Activated T-helper 1 cell treated with anti-CD3 and anti-CD28 coated beads, Interleukin-2, amount 50 U/mL, for 16 hours (primary cell): ENCODE results near the gene S100A14.
"Not testable (repeated sequence)": the region's sequence is repeated elsewhere in the genome, so short reads cannot be mapped to it uniquely, and the experiment has no call there.

Source experiments
- DNase-seq, 2 donors: peaks; one replicate each; pipeline ENCODE4 v3.0.0-alpha.2; 2020; ENCODE audit warnings: low read depth in 1 of 2, low spot score in 1 of 2

Gene S100A14

DNA sequence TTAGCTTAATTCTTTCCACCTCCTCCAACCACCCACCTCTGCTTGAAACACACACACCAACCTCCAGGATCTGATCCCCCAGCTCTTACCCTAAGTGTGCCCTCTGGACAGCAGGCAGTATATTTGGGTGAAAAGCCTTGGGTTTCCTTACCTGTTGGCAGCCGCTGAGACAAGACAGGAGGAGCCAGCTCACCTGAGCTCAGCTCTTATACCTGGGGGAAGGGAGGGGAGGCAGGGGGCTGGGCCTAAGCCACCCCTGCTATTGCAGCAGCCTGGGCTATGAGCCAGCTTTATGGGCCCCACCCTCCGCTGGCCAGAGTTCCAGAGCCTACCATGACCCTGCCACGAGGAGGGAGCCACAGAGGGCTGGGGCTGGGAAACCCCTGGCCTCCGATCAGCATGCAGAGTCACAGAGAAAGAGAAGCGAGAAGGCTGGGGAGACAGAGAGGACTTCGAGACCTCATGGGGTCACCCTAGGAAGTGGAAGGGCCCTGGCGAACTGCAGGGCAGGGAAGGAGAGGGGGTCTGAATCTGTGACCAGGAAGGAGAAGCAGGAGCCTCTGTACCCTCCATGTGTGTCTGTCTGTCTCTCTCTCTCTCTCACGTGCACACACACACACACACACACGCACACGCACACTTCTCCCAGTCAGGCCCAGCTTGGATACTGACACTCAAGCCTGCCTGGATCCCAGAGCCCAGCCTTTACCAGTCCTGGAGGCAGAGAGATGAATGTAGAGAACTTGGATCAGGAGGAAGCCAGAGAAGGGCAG lies at the start of gene S100A14:
Gene S100A14, minus strand, starts transcription at position 182 of the 773 bp plus-strand sequence. CDS start 467 bp downstream, outside the sequence.
- DNase-seq, result no peak

DNA sequence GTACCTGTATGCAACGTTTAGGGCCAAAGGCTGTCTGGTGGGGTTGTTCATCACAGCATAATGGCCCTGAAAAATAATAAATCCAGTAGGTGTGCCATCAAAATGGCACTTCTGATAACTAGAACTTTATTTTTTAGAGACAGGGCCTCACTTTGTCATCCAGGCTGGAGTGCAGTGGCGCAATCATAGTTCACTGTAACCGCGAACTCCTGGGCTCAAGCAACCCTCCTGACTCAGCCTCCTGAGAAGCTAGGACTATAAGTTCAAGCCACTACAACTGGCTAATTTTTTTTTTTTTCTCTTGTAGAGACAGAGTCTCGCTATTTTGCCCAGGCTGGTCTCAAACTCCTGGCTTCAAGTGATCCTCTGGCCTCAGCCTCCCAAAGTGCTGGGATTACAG lies 47.1 kb upstream of the S100A14 start:
- no peak for DNase-seq

DNA sequence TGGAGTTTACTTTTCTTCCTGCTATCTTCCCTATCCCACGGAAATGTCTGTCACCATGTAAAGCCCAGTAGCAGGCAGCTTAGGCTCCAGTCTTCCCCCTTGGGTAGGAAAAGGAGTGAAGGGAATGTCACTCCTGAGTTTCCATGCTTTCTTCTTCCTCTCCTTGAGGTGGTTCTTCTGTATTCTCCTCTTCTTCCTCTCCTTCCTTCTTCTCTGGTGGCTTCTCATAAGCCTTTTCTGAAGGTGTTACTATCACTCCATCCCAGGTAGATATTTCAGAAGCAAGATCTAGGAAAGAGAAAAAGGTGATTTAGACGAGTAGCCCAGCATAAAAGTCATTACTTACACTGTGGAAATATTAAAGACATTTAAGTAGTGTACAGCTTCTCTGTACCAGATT lies 46.1 kb upstream of the S100A14 start:
- no peak for DNase-seq

DNA sequence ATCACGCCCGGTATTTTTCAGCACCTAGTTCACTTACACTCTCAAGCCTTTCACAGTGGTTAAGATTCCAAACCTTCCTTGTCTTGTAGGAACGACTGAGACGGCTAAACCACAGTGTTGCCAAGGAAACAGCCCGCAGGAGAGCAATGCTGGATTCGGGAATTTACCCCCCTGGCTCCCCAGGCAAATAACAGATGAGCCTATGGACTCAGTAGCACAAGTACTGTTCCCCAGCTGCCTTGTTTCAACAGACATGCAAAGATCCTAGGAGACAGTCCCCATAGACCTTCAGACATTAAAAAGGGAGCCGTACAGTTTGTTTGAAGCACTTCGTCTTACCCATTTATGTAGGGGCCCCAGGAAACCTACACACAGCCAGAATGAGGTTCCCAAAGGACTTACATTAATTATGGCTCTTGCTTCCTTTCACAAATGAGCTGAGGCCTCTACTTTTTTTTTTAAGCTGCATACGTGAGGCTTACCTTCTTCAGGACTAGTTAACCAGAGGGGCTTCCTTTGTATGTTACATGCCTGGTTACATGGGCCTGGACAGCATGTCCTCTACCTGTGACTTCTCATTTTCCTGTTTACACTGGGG lies 45.1 kb upstream of the S100A14 start:
- DNase-seq, result no peak

DNA sequence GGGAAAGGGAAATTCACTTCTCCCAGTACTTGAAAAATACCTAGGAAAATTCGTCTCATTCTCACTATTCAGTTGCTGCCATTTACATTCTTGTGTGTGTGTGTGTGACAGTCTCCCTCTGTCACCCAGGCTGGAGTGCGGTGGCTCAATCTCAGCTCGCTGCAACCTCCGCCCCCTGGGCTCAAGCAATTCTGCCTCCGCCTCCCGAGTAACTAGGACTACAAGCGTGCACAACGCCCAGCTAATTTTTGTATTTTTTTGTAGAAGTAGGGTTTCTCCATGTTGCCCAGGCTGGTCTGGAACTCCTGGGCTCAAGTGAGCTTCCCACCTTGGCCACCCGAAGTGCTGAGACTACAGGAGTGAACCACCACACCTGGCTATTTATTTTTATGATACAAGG lies 43.5 kb upstream of the S100A14 start:
- DNase-seq, result no peak

DNA sequence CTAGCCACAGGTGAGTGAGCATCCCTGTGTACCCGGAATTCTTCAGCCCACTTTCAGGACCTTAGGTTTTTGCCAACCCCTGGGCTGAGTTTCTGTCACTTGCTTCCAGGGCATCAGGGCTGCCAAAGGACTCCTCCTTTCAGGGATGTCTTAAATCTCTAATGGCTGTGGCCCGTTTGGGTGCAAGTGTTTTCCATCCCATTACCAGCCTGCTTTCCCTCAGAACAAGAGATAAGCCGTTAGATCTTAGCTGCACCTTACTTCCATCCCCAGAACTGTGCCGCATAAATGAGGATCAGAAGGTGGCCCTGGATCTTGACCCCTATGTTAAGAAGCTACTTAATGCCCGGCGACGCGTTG lies 43.0 kb upstream of the S100A14 start:
- no peak for DNase-seq

DNA sequence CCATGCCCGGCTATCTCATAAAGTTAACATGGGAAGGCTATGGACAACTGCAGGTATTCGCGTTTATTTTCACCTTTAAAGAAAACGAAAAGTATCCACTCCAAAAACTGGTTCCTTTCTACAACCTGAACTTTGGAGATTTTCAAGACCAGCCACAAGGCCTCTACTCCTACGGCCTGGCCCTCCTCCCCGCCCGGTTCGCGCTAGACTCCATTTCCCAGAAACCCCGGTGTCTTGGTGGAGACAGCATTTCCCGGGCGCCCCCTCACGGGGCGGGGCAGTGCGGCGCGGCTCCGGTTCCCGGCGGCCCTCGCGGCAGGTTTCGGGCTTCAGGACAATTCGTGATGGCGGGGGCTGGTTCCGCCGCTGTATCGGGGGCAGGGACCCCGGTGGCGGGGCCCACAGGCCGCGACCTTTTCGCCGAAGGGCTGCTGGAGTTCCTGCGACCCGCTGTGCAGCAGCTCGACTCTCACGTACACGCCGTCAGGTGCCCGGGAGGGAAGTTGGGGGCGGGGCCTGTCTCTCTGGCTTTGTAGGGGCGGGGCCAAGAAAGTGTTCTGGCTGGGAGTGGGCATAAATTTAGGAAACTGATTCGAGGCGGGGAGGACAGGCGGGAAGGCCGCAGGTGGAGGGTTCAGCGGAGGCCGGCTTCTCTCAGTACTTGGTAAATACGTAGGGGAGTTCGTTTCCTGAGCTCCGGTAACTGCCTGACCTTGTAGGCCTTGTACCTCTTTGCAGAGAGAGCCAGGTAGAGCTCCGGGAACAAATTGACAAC lies 42.5 kb upstream of the S100A14 start, which contains the start of gene SNAPIN:
Gene SNAPIN, plus strand, starts transcription at position 304 of the 775 bp plus-strand sequence. Its CDS starts 41 bp downstream, at position 345.
- DNase-seq, result peak; percentile 77 to 82

DNA sequence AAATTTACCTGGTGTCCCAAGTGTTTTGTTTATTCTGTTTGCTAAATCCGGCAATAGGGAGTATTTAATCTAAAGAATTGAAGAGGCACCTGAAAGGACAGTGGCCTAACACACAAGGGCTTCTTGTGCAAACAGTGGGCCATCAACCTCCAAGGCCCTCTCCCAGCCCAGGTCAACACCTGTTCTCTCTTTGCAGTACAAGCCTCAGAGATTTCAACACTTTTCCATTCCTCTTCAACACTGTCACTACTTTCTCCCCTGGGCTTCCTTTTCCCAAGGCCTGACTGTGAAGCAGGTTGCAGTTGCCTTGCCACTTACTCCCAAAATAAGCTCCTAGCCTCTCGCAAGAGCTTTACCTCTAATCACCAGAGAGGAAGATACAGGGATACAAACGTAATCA lies 39.2 kb upstream of the S100A14 start:
- no peak for DNase-seq

DNA sequence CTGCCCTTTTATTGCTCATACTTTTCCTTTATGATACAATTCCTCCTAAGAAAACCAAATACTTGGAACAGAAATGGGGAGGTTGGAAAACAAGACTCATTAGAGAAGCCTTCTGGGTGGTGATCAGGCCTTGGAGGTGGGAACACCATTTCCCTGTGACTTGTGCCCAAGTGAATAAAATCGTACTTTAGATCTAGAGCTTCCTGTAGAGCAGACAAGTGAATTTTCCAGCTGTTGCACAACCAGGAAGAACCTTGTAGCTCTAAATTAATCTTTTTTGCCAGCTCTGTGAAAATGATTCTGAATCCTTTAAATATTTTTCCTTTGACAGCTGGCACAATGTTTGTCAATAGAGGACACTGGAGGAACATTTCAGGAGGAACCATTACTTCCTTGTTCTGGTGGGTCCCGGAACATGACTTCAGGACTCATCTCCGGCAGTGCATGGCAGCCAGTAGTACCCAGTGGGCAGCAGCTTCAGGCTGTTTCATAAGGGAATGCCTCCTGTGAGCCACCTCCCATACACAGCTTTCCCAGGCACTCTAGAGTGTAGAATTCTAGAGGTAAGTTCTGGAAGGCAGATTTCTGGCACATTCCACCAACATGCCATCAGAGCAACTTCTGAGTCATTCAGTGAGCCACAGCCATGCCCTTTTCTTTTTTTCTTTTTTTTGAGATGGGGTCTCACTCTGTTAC lies 36.8 kb upstream of the S100A14 start:
- no peak for DNase-seq

DNA sequence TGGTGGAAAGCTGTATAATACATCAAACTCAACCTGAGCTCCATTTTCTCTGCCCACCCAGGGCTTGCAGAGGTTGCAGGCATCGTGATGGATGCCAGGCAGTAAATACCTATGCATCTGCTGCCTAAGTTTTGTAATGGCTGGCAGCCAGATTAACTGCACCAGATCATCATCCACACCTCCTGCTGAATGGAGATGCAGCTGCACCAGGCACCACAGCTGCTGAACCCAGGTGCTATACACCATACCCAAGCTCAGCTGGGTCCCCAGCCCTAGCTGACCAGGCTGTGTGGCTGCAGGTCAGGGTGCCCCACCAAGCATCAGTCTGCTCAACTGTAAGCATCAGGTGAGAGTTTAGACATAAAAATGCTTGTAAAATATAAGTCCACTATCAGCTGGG lies 35.6 kb upstream of the S100A14 start:
- DNase-seq, result no peak

DNA sequence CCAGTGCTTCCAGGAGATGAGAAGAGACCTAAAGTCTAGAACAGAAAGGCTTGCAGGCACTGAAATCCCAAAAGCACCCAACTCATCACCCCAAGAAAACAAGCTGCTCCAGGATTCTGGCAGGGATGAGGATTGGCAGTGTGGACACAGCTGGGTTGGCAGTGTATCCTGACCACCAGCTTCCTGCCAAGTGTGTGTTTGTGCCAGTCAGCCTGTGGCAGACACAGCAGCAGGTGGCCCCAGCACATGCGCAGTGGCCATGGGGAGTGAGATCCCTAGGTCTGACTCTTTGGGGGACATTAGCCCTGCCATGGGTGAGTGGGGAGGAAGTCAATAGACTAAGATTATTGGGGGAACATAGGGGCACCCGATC lies 33.7 kb upstream of the S100A14 start:
- DNase-seq, result no peak

DNA sequence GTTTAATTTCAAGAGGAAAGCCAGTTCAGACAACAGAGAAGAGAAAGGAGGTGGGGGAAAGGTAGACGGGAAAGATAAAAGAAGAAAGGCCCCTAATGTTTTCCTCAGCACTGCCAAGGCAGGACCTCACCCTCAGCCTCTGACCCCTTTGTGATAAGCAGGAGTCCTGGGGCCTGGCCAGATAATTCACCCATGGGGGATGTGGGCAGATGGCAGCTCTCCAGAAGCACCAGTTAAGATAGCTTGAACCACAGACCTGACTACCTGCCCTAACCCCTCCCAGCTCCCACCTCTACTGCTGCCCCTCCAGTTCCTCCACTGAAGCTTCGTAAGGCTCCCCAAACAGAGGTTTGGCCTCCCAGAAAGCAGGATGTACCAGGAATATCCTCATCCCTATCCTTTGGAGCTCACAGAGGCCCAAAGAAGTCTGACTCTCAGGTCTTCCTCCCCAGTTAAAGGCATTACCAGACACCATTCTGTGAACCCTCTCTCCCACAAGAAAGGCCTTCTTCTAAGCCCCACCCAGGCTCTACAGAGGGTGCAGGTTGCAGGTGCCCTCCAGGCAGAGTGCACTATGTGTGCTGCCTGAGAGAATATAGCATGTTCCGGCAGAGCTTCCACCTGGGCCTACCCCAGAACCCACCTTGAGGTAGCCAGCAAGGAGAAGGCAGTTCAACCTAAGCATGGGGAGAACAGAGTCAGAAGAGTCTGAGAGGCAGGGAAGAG lies 33.2 kb upstream of the S100A14 start:
- DNase-seq, result no peak

DNA sequence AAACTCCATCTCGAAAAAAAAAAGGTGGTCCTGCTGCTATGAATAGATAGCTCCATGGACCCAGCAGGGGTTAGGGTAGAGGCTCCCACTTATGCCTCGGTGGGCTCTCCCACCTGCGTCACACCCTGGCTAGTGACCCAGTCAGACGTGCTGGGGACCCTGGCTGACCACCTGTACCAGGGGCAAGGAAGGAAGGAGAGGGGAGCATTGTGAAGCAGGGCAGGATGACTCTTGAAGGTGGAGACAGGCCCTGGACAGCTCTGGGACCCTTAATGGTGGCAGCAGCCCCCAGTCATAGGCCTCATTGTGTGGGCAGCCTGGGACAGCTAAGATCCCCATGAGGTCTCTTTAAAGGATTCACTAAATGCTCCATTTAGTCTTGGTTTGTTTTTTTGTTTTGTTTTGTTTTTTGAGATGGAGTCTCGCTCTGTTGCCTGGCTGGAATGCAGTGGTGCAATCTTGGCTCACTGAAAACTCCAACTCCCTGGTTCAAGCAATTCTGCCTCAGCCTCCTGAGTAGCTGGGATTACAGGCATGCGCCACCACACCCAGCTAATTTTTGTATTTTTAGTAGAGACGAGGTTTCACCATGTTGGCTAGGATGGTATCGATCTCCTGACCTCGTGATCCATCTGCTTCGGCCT lies 32.0 kb upstream of the S100A14 start:
- no peak for DNase-seq

DNA sequence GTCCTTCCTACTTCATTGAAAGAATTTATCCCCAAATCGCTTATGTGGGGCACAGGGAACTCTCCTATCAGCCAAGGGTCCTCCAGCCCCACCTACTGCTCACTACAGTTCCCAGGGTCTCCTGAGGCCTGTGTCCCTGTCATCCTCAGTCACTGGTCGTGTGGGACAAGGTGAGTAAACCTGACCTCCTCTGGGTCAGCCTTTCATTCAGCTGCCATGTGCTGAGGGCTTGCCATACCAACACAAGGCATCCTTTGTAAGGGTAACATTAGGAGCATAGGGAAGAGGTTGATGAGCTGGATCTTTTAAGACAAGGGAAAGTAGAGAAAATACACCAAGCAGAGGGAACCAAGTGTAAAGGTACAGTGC lies 31.2 kb upstream of the S100A14 start:
- DNase-seq, result no peak

DNA sequence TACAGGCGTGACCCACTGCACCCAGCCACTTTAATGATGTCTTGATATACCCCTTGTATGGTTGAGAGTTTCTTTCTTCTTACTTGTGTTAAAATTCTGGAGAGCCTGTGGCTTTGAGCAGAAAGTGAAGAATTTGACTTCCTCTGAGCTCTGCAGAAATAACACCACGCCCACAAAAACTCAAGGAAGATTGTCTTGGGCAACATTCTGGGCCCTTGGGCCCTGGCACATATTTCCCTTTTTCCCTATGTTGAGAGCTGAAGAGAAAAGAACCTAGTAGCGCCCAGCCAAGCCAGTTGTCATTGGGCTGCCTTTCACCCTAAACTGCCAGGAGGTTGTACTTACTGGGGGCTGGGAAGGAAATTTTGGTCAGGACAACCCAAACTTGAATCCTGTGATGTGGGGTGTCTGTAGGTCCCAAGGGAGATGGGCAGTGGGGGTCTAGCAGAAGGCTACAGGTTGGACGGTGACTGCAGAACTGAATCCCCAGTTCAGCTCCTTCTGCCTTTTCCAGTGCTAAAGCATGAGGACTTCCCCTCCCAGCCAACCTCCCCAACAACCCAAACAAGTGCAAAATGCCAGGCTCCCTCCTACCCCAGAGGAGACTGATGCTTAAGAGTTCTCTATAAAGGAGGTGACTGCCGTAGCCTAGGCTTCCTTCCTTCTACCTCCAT lies 30.7 kb upstream of the S100A14 start:
- DNase-seq, result no peak

DNA sequence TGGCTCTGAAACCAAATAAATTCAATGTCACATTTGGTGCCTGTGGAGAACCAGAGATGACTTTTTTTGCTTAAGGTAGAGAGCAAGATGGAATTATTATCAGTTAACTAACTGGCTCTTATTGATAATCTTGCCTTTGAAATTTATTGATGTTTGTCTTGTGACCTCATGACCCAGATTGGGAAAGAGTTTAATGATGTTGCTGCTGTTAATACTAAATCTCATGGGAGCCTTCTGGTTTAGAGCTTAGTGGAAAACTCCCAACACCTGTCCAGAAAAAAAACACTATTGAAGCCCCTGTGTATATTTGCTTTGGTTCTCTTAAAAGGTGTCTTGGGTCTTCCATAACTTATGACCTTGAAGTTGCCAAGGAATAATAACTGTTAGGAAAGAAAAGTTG lies 27.7 kb upstream of the S100A14 start:
- no peak for DNase-seq

DNA sequence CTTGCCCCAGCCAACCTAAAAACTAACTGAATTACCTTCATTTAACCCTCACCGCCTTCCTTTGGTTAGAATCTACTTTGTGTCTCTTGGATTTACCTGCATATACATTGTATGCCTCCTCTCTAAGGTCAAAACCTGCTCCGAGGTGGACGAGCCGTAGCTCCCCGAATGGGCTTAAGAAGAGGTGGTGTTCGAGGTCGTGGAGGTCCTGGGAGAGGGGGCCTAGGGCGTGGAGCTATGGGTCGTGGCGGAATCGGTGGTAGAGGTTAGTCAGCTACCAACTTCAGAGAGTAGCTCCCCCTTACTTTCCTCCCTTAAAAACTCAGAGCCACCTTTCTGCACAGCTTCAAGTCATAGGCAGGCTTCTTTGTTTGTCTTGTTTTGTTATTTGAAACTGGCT lies 27.0 kb upstream of the S100A14 start:
- no peak for DNase-seq

DNA sequence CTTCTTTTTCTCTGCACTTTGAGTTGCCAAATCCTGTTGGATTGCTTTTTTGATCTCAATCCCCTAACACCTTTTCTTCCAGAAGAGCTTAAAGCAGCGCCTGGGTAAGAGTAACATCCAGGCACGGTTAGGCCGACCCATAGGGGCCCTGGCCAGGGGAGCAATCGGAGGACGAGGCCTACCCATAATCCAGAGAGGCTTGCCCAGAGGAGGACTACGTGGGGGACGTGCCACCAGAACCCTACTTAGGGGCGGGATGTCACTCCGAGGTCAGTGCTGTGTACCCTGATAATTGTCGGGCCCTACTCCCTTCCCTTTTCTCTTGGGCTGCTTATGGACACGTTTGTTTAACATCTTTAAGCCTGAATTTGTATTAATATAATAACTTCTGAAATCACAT lies 26.0 kb upstream of the S100A14 start:
- no peak for DNase-seq

DNA sequence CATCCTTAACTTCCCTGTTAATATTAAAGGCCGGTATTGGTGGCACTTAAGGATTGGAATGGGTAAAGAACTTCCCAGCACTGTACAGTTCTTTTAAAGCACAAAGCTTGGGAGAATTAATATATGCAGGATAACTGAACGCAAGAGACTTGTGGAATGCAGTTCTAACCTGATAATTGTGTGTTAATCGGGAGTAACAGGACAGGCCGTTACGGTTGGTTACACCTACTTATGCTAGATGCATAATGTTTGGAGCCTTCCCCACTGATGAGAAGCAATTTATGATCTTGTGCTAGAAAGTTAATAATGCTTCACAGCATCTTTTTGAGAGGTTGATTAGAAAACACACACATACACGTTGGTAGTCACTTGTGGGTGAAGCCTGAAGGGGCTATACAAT lies 24.7 kb upstream of the S100A14 start:
- DNase-seq, result no peak

DNA sequence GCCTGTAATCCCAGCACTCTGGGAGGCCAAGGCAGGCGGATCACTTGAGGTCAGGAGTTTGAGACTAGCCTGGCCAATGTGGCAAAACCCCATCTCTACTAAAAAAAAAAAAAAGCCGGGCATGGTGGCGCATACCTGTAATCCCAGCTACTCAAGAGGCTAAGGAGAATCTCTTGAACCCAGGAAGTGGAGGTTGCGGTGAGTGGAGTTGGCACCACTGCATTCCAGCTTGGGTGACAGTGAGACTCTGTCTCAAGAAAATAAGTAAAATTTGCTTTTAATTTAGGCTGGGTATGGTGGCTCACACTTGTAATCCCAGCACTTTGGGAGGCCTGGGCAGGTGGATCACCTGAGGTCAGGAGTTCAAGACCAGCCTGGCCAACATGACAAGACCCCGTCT lies 24.1 kb upstream of the S100A14 start:
- not testable (repeated sequence) for DNase-seq
